ENCODE measurements around the gene OLFM3.
A peak's percentile ranks its signal among the peaks of the same experiment; 100 is the strongest.

Gene OLFM3

GRCh38 chr1:101996825-101997465 lies at the start of gene OLFM3:
OLFM3 (minus strand) TSS chr1:101996926.
- DNase-seq (ENCODE audit: low read depth in 3 of 3) = peak in 1 of 3 donors; percentile 1

GRCh38 chr1:102045752-102046151 lies 49.0 kb upstream of the OLFM3 start:
- DNase-seq (ENCODE audit: low read depth in 3 of 3) = no peak

GRCh38 chr1:102032534-102032933 lies 35.8 kb upstream of the OLFM3 start:
- DNase-seq (ENCODE audit: low read depth in 3 of 3) = no peak

DNA sequence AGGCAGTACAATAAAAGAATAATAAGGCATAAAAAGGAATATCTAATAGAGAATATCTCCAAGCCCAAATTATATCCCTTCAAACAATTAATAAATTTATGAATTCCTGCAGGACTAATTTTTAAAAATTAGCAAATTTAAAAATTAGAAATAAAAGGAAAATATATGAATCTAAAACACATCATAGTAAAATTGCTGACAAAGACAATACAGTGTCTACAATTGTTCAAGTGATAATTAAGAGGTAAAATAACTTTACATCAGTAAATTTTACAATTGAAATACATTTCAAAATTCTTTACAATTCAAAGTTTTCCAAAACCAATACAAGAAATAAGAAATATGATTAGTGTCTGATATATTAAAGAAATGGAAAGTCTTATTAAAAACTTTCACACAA lies 22.8 kb upstream of the OLFM3 start:
- DNase-seq (ENCODE audit: low read depth in 3 of 3) = no peak

GRCh38 chr1:102015728-102016127 lies 19.0 kb upstream of the OLFM3 start:
- no peak for DNase-seq (ENCODE audit: low read depth in 3 of 3)

GRCh38 chr1:102002057-102002456 lies 5.3 kb upstream of the OLFM3 start:
- DNase-seq (ENCODE audit: low read depth in 3 of 3) = no peak

GRCh38 chr1:101995984-101996745 lies 561 bp downstream of the OLFM3 start:
- no peak for DNase-seq (ENCODE audit: low read depth in 3 of 3)

DNA sequence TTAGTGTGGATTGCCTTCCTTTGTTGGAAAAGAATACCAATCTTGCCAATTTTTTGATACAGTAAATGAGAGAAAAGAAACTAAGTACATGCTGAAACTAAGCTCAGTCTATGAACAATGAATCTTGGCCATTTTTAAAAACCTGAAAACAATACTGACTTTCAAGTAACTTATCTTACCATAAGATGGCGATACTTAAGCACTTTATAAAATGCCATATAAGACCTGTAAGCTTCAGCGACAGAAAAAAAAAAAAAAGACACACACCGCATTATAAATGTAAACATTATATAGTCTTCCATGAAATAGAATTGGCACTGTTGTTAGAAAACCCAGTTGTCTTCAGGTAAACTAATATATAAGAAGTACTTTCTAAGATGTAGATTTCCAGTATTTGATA lies 3.0 kb downstream of the OLFM3 start:
- no peak for DNase-seq (ENCODE audit: low read depth in 3 of 3)

GRCh38 chr1:101992821-101993575 lies 3.7 kb downstream of the OLFM3 start:
- DNase-seq (ENCODE audit: low read depth in 3 of 3) = no peak

GRCh38 chr1:101980974-101981373 lies 15.8 kb downstream of the OLFM3 start:
- DNase-seq (ENCODE audit: low read depth in 3 of 3) = no peak

GRCh38 chr1:101977266-101977665 lies 19.5 kb downstream of the OLFM3 start:
- DNase-seq (ENCODE audit: low read depth in 3 of 3) = no peak

- DNase-seq (ENCODE audit: low read depth in 3 of 3) = no peak
Observed at GRCh38 chr1:101976161-101976560, 20.6 kb downstream of the OLFM3 start.

DNA sequence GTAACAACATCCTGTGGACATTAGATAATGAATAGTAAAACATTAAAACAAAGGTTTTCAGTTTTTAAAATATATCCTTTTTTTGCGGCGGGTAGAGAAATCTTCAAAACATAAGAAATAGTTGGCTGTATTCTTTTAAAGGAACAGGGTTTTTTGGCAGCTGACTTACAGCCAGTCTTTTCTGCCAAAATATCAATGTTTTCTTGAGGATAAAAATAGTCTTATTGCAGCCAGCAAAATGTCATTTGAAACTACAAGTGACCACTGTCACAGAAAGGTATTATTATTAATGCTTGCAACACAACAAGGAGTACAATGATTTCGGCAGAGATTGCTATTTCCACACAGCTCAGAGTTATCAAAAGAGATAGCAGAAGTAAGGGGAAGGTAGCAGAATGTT lies 21.4 kb downstream of the OLFM3 start:
- DNase-seq (ENCODE audit: low read depth in 3 of 3) = no peak

GRCh38 chr1:101974599-101975274 lies 22.0 kb downstream of the OLFM3 start:
- no peak for DNase-seq (ENCODE audit: low read depth in 3 of 3)

DNA sequence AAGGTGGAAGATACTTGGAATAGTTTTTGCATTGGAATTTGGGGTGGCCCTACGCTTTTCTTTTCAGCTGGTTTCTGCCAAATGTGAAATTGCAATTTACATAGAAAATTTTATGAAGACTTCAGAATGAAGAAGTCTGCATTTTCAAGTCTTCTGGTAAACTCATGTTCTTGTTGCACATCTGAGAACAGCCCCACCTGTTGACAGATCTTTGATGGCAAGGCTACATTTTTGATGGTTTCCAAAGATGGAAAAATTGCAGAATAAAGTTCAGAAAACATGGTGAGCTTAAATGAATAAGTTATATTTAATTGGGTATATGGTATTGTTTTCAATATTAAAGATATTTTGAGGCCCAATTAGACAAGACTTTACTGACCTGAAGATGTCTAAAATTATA lies 25.4 kb downstream of the OLFM3 start:
- DNase-seq (ENCODE audit: low read depth in 3 of 3) = no peak

- no peak for DNase-seq (ENCODE audit: low read depth in 3 of 3)
Observed at GRCh38 chr1:101967871-101968270, 28.9 kb downstream of the OLFM3 start.

GRCh38 chr1:101965341-101965740 lies 31.4 kb downstream of the OLFM3 start:
- no peak for DNase-seq (ENCODE audit: low read depth in 3 of 3)

DNA sequence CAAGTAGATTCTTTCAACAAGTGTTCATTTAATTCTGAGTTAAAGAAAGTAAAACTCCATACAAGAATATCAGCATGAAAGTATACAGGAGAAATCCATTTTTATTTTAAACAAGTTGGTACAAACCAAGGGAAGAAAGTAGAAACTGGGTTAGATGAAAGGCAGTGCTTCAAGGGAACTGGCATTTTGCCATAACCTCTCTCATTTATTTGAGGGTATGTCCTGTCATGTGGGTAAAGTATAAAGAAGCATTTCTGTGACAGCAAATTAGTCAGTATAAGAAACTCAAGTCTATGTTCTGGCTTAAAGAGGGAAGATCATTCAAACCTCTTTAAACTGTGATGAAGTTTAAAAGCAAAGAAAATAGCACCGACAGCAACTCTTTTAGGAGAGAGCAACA lies 32.0 kb downstream of the OLFM3 start:
- DNase-seq (ENCODE audit: low read depth in 3 of 3) = no peak

- DNase-seq (ENCODE audit: low read depth in 3 of 3) = no peak
Observed at GRCh38 chr1:101960142-101960541, 36.6 kb downstream of the OLFM3 start.

DNA sequence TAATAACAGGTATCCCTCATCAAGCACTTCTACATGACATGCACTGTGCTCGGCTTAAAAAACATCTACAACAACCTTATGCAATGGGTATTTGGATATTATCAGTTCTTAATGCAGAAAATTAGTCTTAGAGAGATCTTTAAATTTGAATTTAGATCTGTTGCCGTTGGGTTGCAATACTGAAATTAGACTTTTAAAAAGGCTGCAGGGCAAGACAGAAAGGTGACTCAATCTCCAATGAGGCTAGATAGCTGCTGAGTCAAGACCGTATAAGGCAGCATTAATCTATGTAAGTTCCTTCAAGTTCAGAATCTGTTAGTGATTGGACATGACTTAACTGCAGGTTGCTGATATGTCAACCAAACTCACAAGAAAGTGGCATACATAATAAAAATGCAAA lies 37.3 kb downstream of the OLFM3 start:
- no peak for DNase-seq (ENCODE audit: low read depth in 3 of 3)

DNA sequence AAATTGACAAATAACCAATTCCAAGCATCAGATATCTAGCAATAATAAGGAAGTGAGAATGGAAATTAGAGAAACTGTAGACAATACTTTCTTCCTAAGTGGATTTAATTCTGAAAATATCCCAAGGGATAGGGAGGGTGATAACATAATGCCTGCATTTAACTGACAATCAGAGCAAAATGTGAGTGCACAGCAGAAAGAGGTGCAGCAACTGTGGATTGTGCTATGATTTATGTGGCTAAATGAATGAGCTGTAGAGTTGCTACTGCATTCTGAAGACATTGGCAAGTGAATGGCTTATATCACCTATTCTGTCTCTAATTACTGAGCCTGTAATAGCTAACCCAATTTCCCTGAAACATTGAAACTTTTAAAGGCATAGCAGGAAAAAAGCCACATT lies 39.0 kb downstream of the OLFM3 start:
- DNase-seq (ENCODE audit: low read depth in 3 of 3) = no peak

DNA sequence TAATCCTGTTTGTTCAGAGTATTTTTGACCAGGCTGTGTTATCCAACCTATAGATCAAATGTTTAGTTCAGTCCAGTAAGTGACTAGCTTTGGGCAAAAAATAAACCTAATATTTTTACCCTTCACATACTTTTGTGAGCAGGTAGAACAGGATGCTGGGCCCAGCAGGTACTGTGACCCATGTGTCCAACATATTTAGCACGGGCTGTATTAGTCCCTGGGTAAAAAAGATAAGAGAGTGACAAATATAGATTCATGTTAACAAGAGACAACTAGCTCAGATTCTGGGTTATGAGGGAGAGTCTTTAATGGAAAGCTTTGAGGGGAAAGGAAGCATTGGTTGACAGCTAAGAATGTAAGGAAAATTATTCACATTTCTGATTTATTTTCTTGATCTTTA lies 43.1 kb downstream of the OLFM3 start:
- no peak for DNase-seq (ENCODE audit: low read depth in 3 of 3)
